H1 (cell line): ENCODE measurements around the gene PCF11. TPM values are rescaled to one million over a fixed set of nuclear protein-coding genes. Genes with fewer than 3 reads are reported as not detected.

Source experiments
- CTCF ChIA-PET: fragments of 300-600 bp; sonication (Branson Sonifier 250); formaldehyde crosslinking; loops from one replicate; lab custom pipeline; 2021; ENCODE audit not compliant: partially characterized antibody; lab: Charles Lee
- POLR2A ChIA-PET: fragments of 300-600 bp; sonication (Branson Sonifier 250); formaldehyde crosslinking; loops from one replicate; lab custom pipeline; 2021; ENCODE audit warnings: inconsistent platforms; ENCODE audit not compliant: partially characterized antibody; lab: Charles Lee
- DNase-seq, 2 experiments: peaks; one replicate each; pipeline versions ENCODE4 v3.0.0 to v3.0.0-alpha.2; 2010 to 2022; ENCODE audit warnings: low spot score in 2 of 2, low read depth in 1 of 2, mixed read lengths in 1 of 2
- FAIRE-seq: peaks from 2 replicates; lab custom pipeline; 2011; peaks lifted over from hg19 to GRCh38; lab: Jason Lieb, UNC
- H2AFZ ChIP-seq: 2 replicates; pipeline ENCODE4 v1.8.1; 2012; ENCODE audit warnings: low read length, inconsistent platforms
- H2AK5ac ChIP-seq: 2 replicates; pipeline ENCODE4 v1.6.1; 2013; ENCODE audit warnings: low read depth, low read length
- H2BK120ac ChIP-seq: replicated peaks from 2 replicates; pipeline ENCODE3; 2013; ENCODE audit warnings: low read depth, low read length, inconsistent platforms
- H2BK12ac ChIP-seq: 2 replicates; pipeline ENCODE4 v1.6.1; 2013; ENCODE audit warnings: low read depth, low read length
- H2BK15ac ChIP-seq: 2 replicates; pipeline ENCODE4 v1.6.1; 2013; ENCODE audit warnings: low read length
- H2BK20ac ChIP-seq: 2 replicates; pipeline ENCODE4 v1.6.1; 2013; ENCODE audit warnings: low read length
- H2BK5ac ChIP-seq: 2 replicates; pipeline ENCODE4 v1.6.1; 2013; ENCODE audit warnings: low read depth, low read length
- H3K14ac ChIP-seq: 2 replicates; pipeline ENCODE4 v1.6.1; 2013; ENCODE audit warnings: inconsistent platforms; ENCODE audit not compliant: insufficient read length
- H3K18ac ChIP-seq: 2 replicates; pipeline ENCODE4 v1.6.1; 2013; ENCODE audit warnings: low read length; ENCODE audit errors: extremely low read depth
- H3K23ac ChIP-seq: 2 replicates; pipeline ENCODE4 v1.6.1; 2013; ENCODE audit warnings: inconsistent platforms; ENCODE audit not compliant: insufficient read length
- H3K23me2 ChIP-seq: 2 replicates; pipeline ENCODE4 v1.6.1; 2013; ENCODE audit warnings: low read depth, low read length
- H3K27ac ChIP-seq: 2 replicates; pipeline ENCODE4 v1.6.1; 2011; ENCODE audit warnings: low read depth, low read length, inconsistent platforms
- H3K27me3 ChIP-seq, 4 experiments: replicated peaks in 1 of 4; 1 replicate in 1 of 4; 2 replicates in 3 of 4; pipeline versions ENCODE4 v1.6.1 to v1.8.1; 2011 to 2013; ENCODE audit warnings: low read length in 3 of 4, mild to moderate bottlenecking in 3 of 4, inconsistent platforms in 2 of 4, mixed read lengths in 2 of 4, moderate library complexity in 1 of 4; ENCODE audit not compliant: control insufficient read depth in 3 of 4, insufficient read depth in 3 of 4; ENCODE audit errors: extremely low read depth in 1 of 4
- H3K36me3 ChIP-seq, 4 experiments: 2 replicates each; pipeline versions ENCODE4 v1.6.1 to v1.8.1; 2011 to 2013; ENCODE audit warnings: mild to moderate bottlenecking in 4 of 4, low read length in 3 of 4, moderate library complexity in 2 of 4, control low read depth in 1 of 4, inconsistent platforms in 1 of 4; ENCODE audit not compliant: insufficient read depth in 4 of 4, control insufficient read depth in 2 of 4
- H3K4ac ChIP-seq: replicated peaks from 2 replicates; pipeline ENCODE3; 2013; ENCODE audit warnings: low read length, low read depth, mixed read lengths, inconsistent platforms; ENCODE audit not compliant: insufficient read length
- H3K4me1 ChIP-seq, 4 experiments: replicated peaks in 1 of 4; 1 replicate in 1 of 4; 2 replicates in 3 of 4; pipeline versions ENCODE4 v1.6.1 to v1.8.1; 2011 to 2013; ENCODE audit warnings: low read length in 3 of 4, inconsistent platforms in 2 of 4, mixed read lengths in 1 of 4; ENCODE audit not compliant: insufficient read depth in 4 of 4, control insufficient read depth in 3 of 4
- H3K4me2 ChIP-seq, 2 experiments: 2 replicates each; pipeline versions ENCODE4 v1.6.1 to v1.8.1; 2011 to 2013; ENCODE audit warnings: low read depth in 2 of 2, low read length in 2 of 2, control low read depth in 1 of 2, inconsistent platforms in 1 of 2, mild to moderate bottlenecking in 1 of 2; ENCODE audit not compliant: insufficient read depth in 1 of 2
- H3K4me3 ChIP-seq, 4 experiments: fragments of 200-600, 300-600 bp in 1 of 4; sonication (generic), shearing (Covaris generic), sonication (Bioruptor Twin) in 1 of 4; 2 replicates each; pipeline versions ENCODE4 v1.5.1 to v1.8.1; 2011 to 2016; ENCODE audit warnings: low read length in 4 of 4, low read depth in 3 of 4, control low read depth in 2 of 4, inconsistent platforms in 2 of 4, mild to moderate bottlenecking in 2 of 4, mixed read lengths in 1 of 4, moderate library complexity in 1 of 4; ENCODE audit not compliant: insufficient read depth in 2 of 4; ENCODE audit errors: extremely low read depth in 1 of 4
- H3K56ac ChIP-seq: replicated peaks from 2 replicates; pipeline ENCODE3; 2013; ENCODE audit warnings: low read depth, mild to moderate bottlenecking, mixed read lengths, low read length, inconsistent platforms; ENCODE audit not compliant: insufficient read length
- H3K79me1 ChIP-seq: 2 replicates; pipeline ENCODE4 v1.6.1; 2013; ENCODE audit warnings: low read depth, low read length, control low read depth
- H3K79me2 ChIP-seq, 2 experiments: 2 replicates each; pipeline versions ENCODE4 v1.6.1 to v1.8.1; 2012 to 2013; ENCODE audit warnings: low read length in 2 of 2, mild to moderate bottlenecking in 2 of 2, inconsistent platforms in 1 of 2; ENCODE audit not compliant: insufficient read depth in 2 of 2, control insufficient read depth in 1 of 2
- H3K9ac ChIP-seq, 4 experiments: replicated peaks in 1 of 4; 1 replicate in 1 of 4; 2 replicates in 3 of 4; pipeline versions ENCODE4 v1.6.1 to v1.8.1; 2011 to 2013; ENCODE audit warnings: low read depth in 3 of 4, low read length in 3 of 4, control low read depth in 2 of 4, mild to moderate bottlenecking in 2 of 4, moderate library complexity in 2 of 4, inconsistent platforms in 1 of 4; ENCODE audit errors: extremely low read depth in 1 of 4
- H3K9me3 ChIP-seq, 2 experiments: 2 replicates each; pipeline versions ENCODE4 v1.6.1 to v1.8.1; 2012 to 2013; ENCODE audit warnings: mild to moderate bottlenecking in 2 of 2, moderate library complexity in 2 of 2, control low read depth in 1 of 2, inconsistent platforms in 1 of 2, low read depth in 1 of 2, low read length in 1 of 2, mixed read lengths in 1 of 2; ENCODE audit not compliant: insufficient read depth in 2 of 2
- H4K20me1 ChIP-seq, 2 experiments: replicated peaks in 1 of 2; 2 replicates each; pipeline versions ENCODE3 to v1.8.1; 2011 to 2013; ENCODE audit warnings: inconsistent platforms in 2 of 2, low read length in 2 of 2, mild to moderate bottlenecking in 1 of 2; ENCODE audit not compliant: insufficient read depth in 2 of 2, control insufficient read depth in 1 of 2
- H4K5ac ChIP-seq: 2 replicates; pipeline ENCODE4 v1.6.1; 2013; ENCODE audit warnings: low read length, low read depth, mixed read lengths, inconsistent platforms; ENCODE audit not compliant: insufficient read length
- H4K8ac ChIP-seq: 2 replicates; pipeline ENCODE4 v1.8.0; 2013; ENCODE audit warnings: mild to moderate bottlenecking, moderate library complexity, low read length, inconsistent platforms; ENCODE audit not compliant: insufficient read depth; ENCODE audit errors: extremely low read depth
- H4K91ac ChIP-seq: replicated peaks from 2 replicates; pipeline ENCODE3; 2013; ENCODE audit warnings: low read length, mixed read lengths, inconsistent platforms; ENCODE audit not compliant: insufficient read length
- ASH2L ChIP-seq: fragments of 200-600, 300-600 bp; sonication (generic); IDR thresholded peaks from one replicate; pipeline ENCODE4 v1.7.1; 2017; ENCODE audit warnings: low read length
- BACH1 ChIP-seq: IDR thresholded peaks from 2 replicates; pipeline ENCODE4 v1.6.1; 2012; ENCODE audit warnings: low read length, improper control_type of control experiment
- CREB1 ChIP-seq: IDR thresholded peaks from 2 replicates; pipeline ENCODE4 v1.6.1; 2012; ENCODE audit warnings: inconsistent platforms
- EGR1 ChIP-seq: IDR thresholded peaks from 2 replicates; pipeline ENCODE4 v1.6.1; 2011; ENCODE audit warnings: low read depth, low read length, borderline replicate concordance
- EZH2 ChIP-seq: fragments of 200-600 bp; sonication (generic); IDR thresholded peaks from 2 replicates; pipeline ENCODE4 v1.7.1; 2012; ENCODE audit warnings: low read depth, mild to moderate bottlenecking, moderate library complexity, low read length, inconsistent platforms; ENCODE audit not compliant: severe bottlenecking
- HDAC6 ChIP-seq: IDR thresholded peaks from one replicate; pipeline ENCODE4 v1.7.1; 2012; ENCODE audit warnings: low read depth, mild to moderate bottlenecking, inconsistent platforms, low read length, moderate library complexity
- JUN ChIP-seq: IDR thresholded peaks from 2 replicates; pipeline ENCODE4 v1.6.1; 2011; ENCODE audit warnings: low read depth, mild to moderate bottlenecking, improper control_type of control experiment, low read length
- MAX ChIP-seq: IDR thresholded peaks from 2 replicates; pipeline ENCODE4 v1.6.1; 2012; ENCODE audit warnings: inconsistent platforms
- NANOG ChIP-seq: IDR thresholded peaks from 2 replicates; pipeline ENCODE4 v1.6.1; 2011; ENCODE audit warnings: low read length, low read depth, mild to moderate bottlenecking, inconsistent platforms; ENCODE audit not compliant: insufficient read depth, poor library complexity, severe bottlenecking
- NRF1 ChIP-seq: IDR thresholded peaks from 2 replicates; pipeline ENCODE4 v1.6.1; 2011; ENCODE audit warnings: mild to moderate bottlenecking, low read depth, low read length, improper control_type of control experiment
- POLR2A ChIP-seq, 2 experiments: IDR thresholded peaks; 1 replicate in 1 of 2; 2 replicates in 1 of 2; pipeline ENCODE4 v1.6.1; 2011; ENCODE audit warnings: low read depth in 2 of 2, low read length in 2 of 2, mild to moderate bottlenecking in 2 of 2; ENCODE audit errors: control extremely low read depth in 1 of 2
- POLR2AphosphoS5 ChIP-seq: IDR thresholded peaks from 2 replicates; pipeline ENCODE4 v1.6.1; 2011; ENCODE audit warnings: low read depth, low read length
- SIX5 ChIP-seq: IDR thresholded peaks from 2 replicates; pipeline ENCODE4 v1.6.1; 2011; ENCODE audit warnings: mild to moderate bottlenecking, low read depth, low read length
- TEAD4 ChIP-seq: IDR thresholded peaks from 2 replicates; pipeline ENCODE4 v1.6.1; 2012; ENCODE audit warnings: low read depth, low read length, inconsistent platforms, mixed read lengths
- YY1 ChIP-seq: IDR thresholded peaks from 2 replicates; pipeline ENCODE4 v1.6.1; 2011; ENCODE audit warnings: low read depth, mild to moderate bottlenecking, low read length
- ZNF274 ChIP-seq: IDR thresholded peaks from 2 replicates; pipeline ENCODE4 v1.7.0; 2012; ENCODE audit warnings: low read length, borderline replicate concordance; ENCODE audit errors: extremely low read depth
- WGBS, 2 experiments: shearing (Covaris generic) in 1 of 2; methylation state at CpG; one replicate each; pipeline versions ENCODE4 v1.1.6 to v1.1.7; 2013 to 2015; ENCODE audit warnings: low lambda C conversion rate in 2 of 2, mixed read lengths in 2 of 2, inconsistent platforms in 1 of 2, low coverage in 1 of 2, missing lambda C conversion rate in 1 of 2; ENCODE audit not compliant: insufficient replicate concordance in 2 of 2, insufficient coverage in 1 of 2, insufficient read length in 1 of 2; ENCODE audit errors: extremely low coverage in 1 of 2, missing lambda C conversion rate in 1 of 2; 5-methylcytosine and 5-hydroxymethylcytosine counted together
- polyA plus RNA-seq, 7 experiments: library from polyadenylated mRNA; depleted of rRNA in 3 of 7; stranded (reverse) in 5 of 7; unstranded in 2 of 7; fragments of >200 nt in 5 of 7; fragments of 200-250 nt in 2 of 7; gene quantifications; 1 replicate in 5 of 7; 2 replicates in 1 of 7; 4 replicates in 1 of 7; pipeline versions ENCODE4 v1.2.1 to v1.2.3, GENCODE V29; 2011 to 2013; ENCODE audit warnings: missing spikeins in 2 of 7, mixed read lengths in 2 of 7
- total RNA-seq: library from RNA; stranded (reverse); fragmentation: NEBNext Ultra II Directional; extraction: Animal tissue kit (Norgen Biotek cat#: 25700); gene quantifications from 2 replicates; pipeline ENCODE4 v1.2.1, GENCODE V29; 2021

Gene PCF11
- total and polyA plus RNA-seq, 2 of the 8 experiments (the other 6 are each of a cell fraction or from before 2014, with no cell fraction given), result 25.1 to 47.7 TPM

DNA sequence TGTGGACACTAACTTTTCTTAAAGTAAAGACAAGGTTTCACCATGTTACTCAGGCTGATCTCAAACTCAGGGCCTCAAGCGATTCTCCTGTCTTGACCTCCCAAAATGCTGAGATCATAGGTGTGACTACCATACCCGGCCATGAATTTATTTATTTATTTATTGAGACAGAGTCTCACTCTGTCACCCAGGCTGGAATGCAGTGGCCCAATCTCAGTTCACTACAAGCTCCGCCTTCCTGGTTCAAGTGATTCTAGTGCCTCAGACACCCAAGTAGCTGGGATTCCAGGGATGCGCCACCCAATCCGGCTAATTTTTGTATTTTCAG, 29.7 kb upstream of the PCF11 start:
- H2BK20ac ChIP-seq, result no peak overlapping the region
- 93% methylated on average over 5 of the region's 5 CpGs; no CpG with 5 or more reads in 1 of the 2 experiments for WGBS, 2 experiments
- H2AFZ ChIP-seq, result no peak overlapping the region
- no peaks in the 10 kb centered on the region for H3K36me3 ChIP-seq
- no peak overlapping the region for H3K4ac ChIP-seq
- no peak overlapping the region for H3K18ac ChIP-seq
- H4K8ac ChIP-seq, result no peak overlapping the region
- no peak overlapping the region for H4K5ac ChIP-seq
- H2AK5ac ChIP-seq, result no peak overlapping the region
- DNase-seq (no peak), FAIRE-seq (no peak)
- no peak overlapping the region for H3K4me3 ChIP-seq
- H4K20me1 ChIP-seq, result no peaks in the 10 kb centered on the region
- H2BK5ac ChIP-seq, result no peak overlapping the region
- no peak overlapping the region for H3K23ac ChIP-seq
- H3K14ac ChIP-seq, result no peak overlapping the region
- no peak overlapping the region for H4K91ac ChIP-seq
- no peak overlapping the region for H3K4me2 ChIP-seq
- no peak overlapping the region for H3K9ac ChIP-seq
- no peak overlapping the region for H2BK120ac ChIP-seq
- H3K27ac ChIP-seq, result no peak overlapping the region
- ChIA-PET CTCF (interaction anchor here (0.6 kb wide), 1 partner anchor 11 kb away, joined by 3 read pairs; no protein-coding TSS in a partner anchor), POLR2A (no interaction called here)
- no peak overlapping the region for H2BK15ac ChIP-seq
- H3K56ac ChIP-seq, result no peak overlapping the region
- H3K79me1 ChIP-seq, result no peaks in the 10 kb centered on the region
- no peaks in the 10 kb centered on the region for H3K27me3 ChIP-seq
- H2BK12ac ChIP-seq, result no peak overlapping the region
- no peaks in the 10 kb centered on the region for H3K9me3 ChIP-seq
- H3K4me1 ChIP-seq, result no peaks in the 10 kb centered on the region
- no peaks in the 10 kb centered on the region for H3K79me2 ChIP-seq
- no peaks in the 10 kb centered on the region for H3K23me2 ChIP-seq
- TF ChIP-seq TEAD4 (no peak), HDAC6 (no peak), NANOG (no peak), CREB1 (no peak), POLR2AphosphoS5 (no peak), MAX (no peak), ASH2L (no peak), POLR2A (IDR thresholded peaks at IDR 0.05; ENCODE audit: control extremely low read depth in 1 of 2, low read depth in 2 of 2, low read length in 2 of 2) (no peak), EGR1 (no peak), ZNF274 (no peak), NRF1 (no peak), YY1 (no peak), BACH1 (no peak), SIX5 (no peak), JUN (no peak), EZH2 (no peak)
